ENCODE results near the gene TSC2. TPM values are rescaled to one million over a fixed set of nuclear protein-coding genes. Genes with fewer than 3 reads are reported as not detected.
"Not testable (repeated sequence)": the region's sequence is repeated elsewhere in the genome, so short reads cannot be mapped to it uniquely, and the experiment has no call there.

TSC2 gene
- polyA plus RNA-seq, 1 donor: 85.9 TPM

GRCh38 chr16:2129890-2130447 lies 82.2 kb downstream of the TSC2 start:
- not testable (repeated sequence) for H3K27ac ChIP-seq (ENCODE audit: low read length); H3K4me3 ChIP-seq (ENCODE audit: low read length)

GRCh38 chr16:2133797-2134196 lies 86.0 kb downstream of the TSC2 start:
- H3K36me3 ChIP-seq (ENCODE audit: control insufficient read depth, insufficient read depth, low read length); H3K27ac ChIP-seq (ENCODE audit: low read length); DNase-seq; H3K4me1 ChIP-seq (ENCODE audit: control insufficient read depth, insufficient read depth, low read length); H3K4me3 ChIP-seq (ENCODE audit: low read length); H3K27me3 ChIP-seq (ENCODE audit: control insufficient read depth, insufficient read depth, low read length); H3K9me3 ChIP-seq (ENCODE audit: control insufficient read depth, low read depth, low read length): not testable (repeated sequence)
- WGBS (ENCODE audit: insufficient coverage, low lambda C conversion rate): no CpG with 5 or more reads among the region's 12 CpGs

More at GRCh38 chr16:2129890-2130447, 82.2 kb downstream of the TSC2 start:
- WGBS (ENCODE audit: insufficient coverage, low lambda C conversion rate): no CpG with 5 or more reads among the region's 22 CpGs
- H3K27me3 ChIP-seq (ENCODE audit: control insufficient read depth, insufficient read depth, low read length); DNase-seq; H3K36me3 ChIP-seq (ENCODE audit: control insufficient read depth, insufficient read depth, low read length); H3K9me3 ChIP-seq (ENCODE audit: control insufficient read depth, low read depth, low read length): not testable (repeated sequence)
- peaks cover 29% of the 10 kb centered on the region for H3K4me1 ChIP-seq (ENCODE audit: control insufficient read depth, insufficient read depth, low read length)

GRCh38 chr16:2135071-2135470 lies 87.3 kb downstream of the TSC2 start:
- peak overlapping the region; percentile 54 for H3K4me3 ChIP-seq (ENCODE audit: low read length)
- not testable (repeated sequence) for H3K27ac ChIP-seq (ENCODE audit: low read length); H3K4me1 ChIP-seq (ENCODE audit: control insufficient read depth, insufficient read depth, low read length); H3K27me3 ChIP-seq (ENCODE audit: control insufficient read depth, insufficient read depth, low read length); H3K36me3 ChIP-seq (ENCODE audit: control insufficient read depth, insufficient read depth, low read length); H3K9me3 ChIP-seq (ENCODE audit: control insufficient read depth, low read depth, low read length)
- no CpG with 5 or more reads among the region's 42 CpGs for WGBS (ENCODE audit: insufficient coverage, low lambda C conversion rate)
- DNase-seq: peak in 1 of 2 donors; percentile 14

GRCh38 chr16:2135770-2136490 lies 88.1 kb downstream of the TSC2 start, which contains the start of gene PKD1:
PKD1 (minus strand) TSS chr16:2135898; CDS start chr16:2135689, 209 bp downstream.
- WGBS (ENCODE audit: insufficient coverage, low lambda C conversion rate): no CpG with 5 or more reads among the region's 81 CpGs
- peak within 1 kb of the TSS; percentile 42 for H3K27ac ChIP-seq (ENCODE audit: low read length)

More at GRCh38 chr16:2135770-2136490, 88.1 kb downstream of the TSC2 start, which contains the start of gene PKD1:
- not testable (repeated sequence) for H3K9me3 ChIP-seq (ENCODE audit: control insufficient read depth, low read depth, low read length); H3K27me3 ChIP-seq (ENCODE audit: control insufficient read depth, insufficient read depth, low read length); H3K4me1 ChIP-seq (ENCODE audit: control insufficient read depth, insufficient read depth, low read length); H3K36me3 ChIP-seq (ENCODE audit: control insufficient read depth, insufficient read depth, low read length)
- peak; percentile 97 to 98 for DNase-seq
- peak within 1 kb of the TSS; percentile 54 for H3K4me3 ChIP-seq (ENCODE audit: low read length)

Other genes starting within 250 kb of the TSC2 start
- 55.5 TPM for gene HAGH, start 221.2 kb upstream of the TSC2 start, polyA plus RNA-seq
- 49.6 TPM for gene FAHD1, start 220.8 kb upstream of the TSC2 start, polyA plus RNA-seq
- gene MEIOB, start 175.8 kb upstream of the TSC2 start, polyA plus RNA-seq: 0.54 TPM
- gene HS3ST6, start 129.6 kb upstream of the TSC2 start, polyA plus RNA-seq: 0.04 TPM
- gene MSRB1, start 104.8 kb upstream of the TSC2 start, polyA plus RNA-seq: 38.8 TPM
- gene RPL3L, start 93.3 kb upstream of the TSC2 start, polyA plus RNA-seq: 0.22 TPM
- 128 TPM for gene NDUFB10, start 88.4 kb upstream of the TSC2 start, polyA plus RNA-seq
- gene RPS2, start 83.2 kb upstream of the TSC2 start, polyA plus RNA-seq: 3,022 TPM
- gene RNF151, start 81.1 kb upstream of the TSC2 start, polyA plus RNA-seq: 0.09 TPM
- 32.9 TPM for gene TBL3, start 75.9 kb upstream of the TSC2 start, polyA plus RNA-seq
- 2.8 TPM for gene NOXO1, start 66.5 kb upstream of the TSC2 start, polyA plus RNA-seq
- gene GFER, start 63.8 kb upstream of the TSC2 start, polyA plus RNA-seq: 48.5 TPM
- 4.2 TPM for gene SYNGR3, start 58.0 kb upstream of the TSC2 start, polyA plus RNA-seq
- 28.9 TPM for gene ZNF598, start 38.2 kb upstream of the TSC2 start, polyA plus RNA-seq
- 4.4 TPM for gene NPW, start 28.2 kb upstream of the TSC2 start, polyA plus RNA-seq
- gene NHERF2, start 21.1 kb upstream of the TSC2 start, polyA plus RNA-seq: 32.3 TPM
- 15.6 TPM for gene NTHL1, start 151 bp upstream of the TSC2 start, polyA plus RNA-seq
- 58.4 TPM for gene PKD1, start 87.9 kb downstream of the TSC2 start, polyA plus RNA-seq
- 19.1 TPM for gene RAB26, start 100.6 kb downstream of the TSC2 start, polyA plus RNA-seq
- 63.3 TPM for gene TRAF7, start 107.8 kb downstream of the TSC2 start, polyA plus RNA-seq
- gene CASKIN1, start 148.6 kb downstream of the TSC2 start, polyA plus RNA-seq: 0.96 TPM
- 40.0 TPM for gene MLST8, start 157.5 kb downstream of the TSC2 start, polyA plus RNA-seq
- 10.5 TPM for gene BRICD5, start 162.9 kb downstream of the TSC2 start, polyA plus RNA-seq
- gene PGP, start 166.9 kb downstream of the TSC2 start, polyA plus RNA-seq: 11.7 TPM
- 18.4 TPM for gene E4F1, start 175.6 kb downstream of the TSC2 start, polyA plus RNA-seq
- gene DNASE1L2, start 188.5 kb downstream of the TSC2 start, polyA plus RNA-seq: 0.91 TPM
- gene ECI1, start 203.6 kb downstream of the TSC2 start, polyA plus RNA-seq: 81.6 TPM
- 172 TPM for gene RNPS1, start 220.1 kb downstream of the TSC2 start, polyA plus RNA-seq

All from large intestine (tissue), 3 donors.